NCI-H748 (cell line): Measurements from ENCODE around the gene MAP3K10.

Experiments used
- DNase-seq: peaks from one replicate; lab custom pipeline; 2025; ENCODE audit not compliant: unreplicated experiment; lab: John Stamatoyannopoulos, UW

Gene MAP3K10

GRCh38 chr19:40247178-40247577 lies 56.0 kb downstream of the MAP3K10 start:
- no peak for DNase-seq

GRCh38 chr19:40247735-40248262 lies 56.6 kb downstream of the MAP3K10 start:
- no peak for DNase-seq

GRCh38 chr19:40249201-40249600 lies 58.0 kb downstream of the MAP3K10 start:
- no peak for DNase-seq

- DNase-seq, result no peak
Observed at GRCh38 chr19:40249781-40250180, 58.6 kb downstream of the MAP3K10 start.

GRCh38 chr19:40251244-40251643 lies 60.0 kb downstream of the MAP3K10 start:
- no peak for DNase-seq

- DNase-seq, result no peak
Observed at GRCh38 chr19:40251991-40252390, 60.8 kb downstream of the MAP3K10 start.

GRCh38 chr19:40252395-40252794 lies 61.2 kb downstream of the MAP3K10 start:
- DNase-seq, result no peak

- DNase-seq, result no peak
Observed at GRCh38 chr19:40253611-40254092, 62.4 kb downstream of the MAP3K10 start.

- no peak for DNase-seq
Observed at GRCh38 chr19:40254714-40255418, 63.6 kb downstream of the MAP3K10 start.

GRCh38 chr19:40255619-40256166 lies 64.5 kb downstream of the MAP3K10 start:
- no peak for DNase-seq

- no peak for DNase-seq
Observed at GRCh38 chr19:40256512-40256911, 65.3 kb downstream of the MAP3K10 start.

GRCh38 chr19:40257096-40257517 lies 65.9 kb downstream of the MAP3K10 start:
- no peak for DNase-seq

- no peak for DNase-seq
Observed at GRCh38 chr19:40261631-40262030, 70.4 kb downstream of the MAP3K10 start.

GRCh38 chr19:40262422-40262821 lies 71.2 kb downstream of the MAP3K10 start:
- peak; percentile 71 for DNase-seq

GRCh38 chr19:40263440-40264313 lies 72.5 kb downstream of the MAP3K10 start:
- no peak for DNase-seq

- DNase-seq, result no peak
Observed at GRCh38 chr19:40264314-40265054, 73.3 kb downstream of the MAP3K10 start.
